DND-41 (cell line): ENCODE data around the gene ZNF143.

ENCODE experiments used
- CTCF ChIP-seq: IDR thresholded peaks from 2 replicates; pipeline ENCODE4 v1.5.1; 2012; ENCODE audit warnings: borderline replicate concordance, low read length, moderate library complexity, mild to moderate bottlenecking; ENCODE audit not compliant: poor library complexity, severe bottlenecking; ENCODE audit errors: extremely low read depth
- EZH2 ChIP-seq: IDR thresholded peaks from 3 replicates; pipeline ENCODE4 v1.6.1; 2012; ENCODE audit warnings: borderline replicate concordance, low read depth, mild to moderate bottlenecking, moderate library complexity, low read length, inconsistent platforms; ENCODE audit not compliant: severe bottlenecking

GRCh38 chr11:9448576-9449352, 12.0 kb upstream of the ZNF143 start:
- TF ChIP-seq EZH2: no peak
- TF ChIP-seq CTCF: no peak
